ENCODE data around the gene SYT2. TPM values are rescaled to one million over a fixed set of nuclear protein-coding genes. Genes with fewer than 3 reads are reported as not detected.
"Not testable (repeated sequence)": the region's sequence is repeated elsewhere in the genome, so short reads cannot be mapped to it uniquely, and the experiment has no call there.

Gene SYT2
- total RNA-seq, 1 donor from 2014 or later, result not detected

DNA sequence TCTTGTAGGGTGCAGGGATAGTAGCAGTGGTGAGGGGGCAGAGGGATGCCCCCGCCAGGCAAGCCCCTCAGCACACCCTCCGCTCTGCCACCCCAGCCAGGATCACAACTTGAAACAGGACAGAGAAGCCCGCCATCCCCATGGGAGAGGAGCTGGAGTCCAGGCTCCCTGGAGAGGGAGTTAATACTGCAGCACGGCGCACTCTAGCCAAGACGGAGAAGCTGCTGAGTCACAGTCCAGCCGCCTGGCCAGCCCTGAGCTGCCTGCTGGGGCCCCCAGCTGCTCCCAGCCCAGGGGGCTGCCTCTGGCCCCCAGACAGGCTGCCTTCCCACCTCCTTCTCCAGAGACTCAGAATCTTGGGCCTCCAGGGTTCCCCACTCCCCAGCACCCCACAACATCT is 87.2 kb downstream of the SYT2 start:
- no peak for DNase-seq (ENCODE audit: low read depth)
- H3K4me3 ChIP-seq (ENCODE audit: low read depth, low read length), result no peak overlapping the region
- TF ChIP-seq, protein P1, sequence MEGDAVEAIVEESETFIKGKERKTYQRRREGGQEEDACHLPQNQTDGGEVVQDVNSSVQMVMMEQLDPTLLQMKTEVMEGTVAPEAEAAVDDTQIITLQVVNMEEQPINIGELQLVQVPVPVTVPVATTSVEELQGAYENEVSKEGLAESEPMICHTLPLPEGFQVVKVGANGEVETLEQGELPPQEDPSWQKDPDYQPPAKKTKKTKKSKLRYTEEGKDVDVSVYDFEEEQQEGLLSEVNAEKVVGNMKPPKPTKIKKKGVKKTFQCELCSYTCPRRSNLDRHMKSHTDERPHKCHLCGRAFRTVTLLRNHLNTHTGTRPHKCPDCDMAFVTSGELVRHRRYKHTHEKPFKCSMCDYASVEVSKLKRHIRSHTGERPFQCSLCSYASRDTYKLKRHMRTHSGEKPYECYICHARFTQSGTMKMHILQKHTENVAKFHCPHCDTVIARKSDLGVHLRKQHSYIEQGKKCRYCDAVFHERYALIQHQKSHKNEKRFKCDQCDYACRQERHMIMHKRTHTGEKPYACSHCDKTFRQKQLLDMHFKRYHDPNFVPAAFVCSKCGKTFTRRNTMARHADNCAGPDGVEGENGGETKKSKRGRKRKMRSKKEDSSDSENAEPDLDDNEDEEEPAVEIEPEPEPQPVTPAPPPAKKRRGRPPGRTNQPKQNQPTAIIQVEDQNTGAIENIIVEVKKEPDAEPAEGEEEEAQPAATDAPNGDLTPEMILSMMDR (conservative IDR thresholded peaks at IDR 0.05; ENCODE audit: low read depth, low read length), result no peak

DNA sequence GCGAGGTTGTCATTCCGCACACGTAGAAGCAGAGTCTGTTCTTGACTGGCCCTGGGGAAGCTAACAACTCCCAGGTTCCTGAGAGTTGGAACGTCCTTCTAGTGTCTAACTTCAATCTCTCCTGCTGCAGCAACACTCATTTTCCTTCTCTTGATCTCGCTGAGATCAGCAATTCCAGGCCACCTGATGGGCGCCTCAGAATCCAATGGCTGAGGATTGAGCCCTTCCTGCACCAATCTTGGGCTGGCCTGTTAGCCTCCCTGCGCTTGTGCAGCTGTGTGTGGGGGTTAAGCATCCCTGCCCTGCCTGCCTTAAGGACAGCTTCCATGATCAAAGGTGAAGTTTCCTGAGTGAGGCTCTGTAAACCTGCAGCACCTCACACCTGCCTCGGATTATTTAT is 87.9 kb downstream of the SYT2 start:
- TF ChIP-seq, protein P1 (conservative IDR thresholded peaks at IDR 0.05; ENCODE audit: low read depth, low read length), result no peak
- H3K4me3 ChIP-seq (ENCODE audit: low read depth, low read length), result no peak overlapping the region
- no peak for DNase-seq (ENCODE audit: low read depth)

DNA sequence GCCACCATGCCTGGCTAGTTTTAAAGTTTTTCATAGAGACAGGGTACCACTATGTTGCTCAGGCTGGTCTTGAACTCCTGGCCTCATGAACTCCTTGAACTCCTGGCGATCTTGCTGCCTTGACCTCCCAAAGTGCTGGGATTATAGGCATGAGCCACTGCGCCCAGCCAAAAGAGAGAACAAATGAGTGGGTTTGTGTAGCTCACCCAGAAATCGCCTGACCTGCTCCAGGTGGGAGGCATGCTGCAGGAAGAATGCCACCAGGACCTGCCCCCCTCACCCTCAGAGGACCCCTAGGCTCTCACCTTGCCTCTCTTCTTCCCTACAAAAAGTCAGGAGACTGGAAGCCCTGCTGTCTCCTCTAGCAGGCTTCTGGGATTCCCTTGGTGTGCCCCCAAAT is 88.8 kb downstream of the SYT2 start:
- H3K4me3 ChIP-seq (ENCODE audit: low read depth, low read length), result no peak overlapping the region
- TF ChIP-seq, protein P1 (conservative IDR thresholded peaks at IDR 0.05; ENCODE audit: low read depth, low read length), result no peak
- DNase-seq (ENCODE audit: low read depth), result no peak

DNA sequence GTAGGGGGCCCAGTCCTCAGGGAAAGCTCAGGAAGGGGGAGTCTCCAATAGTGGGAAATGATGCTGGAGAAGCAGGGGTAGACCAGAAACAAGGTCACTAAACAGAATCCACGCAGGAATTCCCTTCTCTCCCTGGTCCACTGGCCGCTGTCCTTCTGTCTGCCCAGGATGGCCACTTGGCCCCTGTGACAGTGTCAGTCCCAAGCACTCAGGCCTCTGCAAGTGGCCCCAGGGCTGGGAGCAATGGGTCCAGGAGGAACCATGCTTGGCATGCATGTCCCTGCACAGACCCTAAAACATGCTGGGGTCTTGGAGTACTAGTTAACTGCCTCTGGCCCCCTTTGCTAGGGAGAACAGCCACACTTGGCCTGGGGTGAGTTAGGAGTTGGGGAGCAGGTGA is 90.2 kb downstream of the SYT2 start:
- DNase-seq (ENCODE audit: low read depth), result not testable (repeated sequence)

DNA sequence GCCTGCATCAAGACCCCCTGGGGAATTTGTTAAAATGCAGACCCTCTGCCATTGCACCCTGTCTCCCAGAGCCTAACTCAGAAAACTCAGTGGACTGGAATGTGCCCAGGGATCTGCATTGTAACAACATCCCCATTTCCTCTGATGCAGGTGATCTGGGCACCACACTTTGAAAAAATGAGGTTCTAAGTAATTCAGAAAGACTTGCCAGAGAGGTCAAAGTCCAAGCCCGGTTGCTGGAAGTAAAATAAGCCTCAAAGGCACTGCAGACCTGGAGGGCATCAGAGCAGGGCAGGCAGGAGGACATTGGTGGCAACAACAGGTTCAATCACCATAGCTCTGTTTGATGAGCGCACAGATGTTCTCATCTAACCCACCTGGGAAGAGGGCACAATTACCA is 90.7 kb downstream of the SYT2 start:
- no peak overlapping the region for H3K4me3 ChIP-seq (ENCODE audit: low read depth, low read length)
- TF ChIP-seq, protein P1 (conservative IDR thresholded peaks at IDR 0.05; ENCODE audit: low read depth, low read length), result no peak
- no peak for DNase-seq (ENCODE audit: low read depth)

More for the DNA sequence above, 90.2 kb downstream of the SYT2 start:
- not testable (repeated sequence) for H3K4me3 ChIP-seq (ENCODE audit: low read depth, low read length)

DNA sequence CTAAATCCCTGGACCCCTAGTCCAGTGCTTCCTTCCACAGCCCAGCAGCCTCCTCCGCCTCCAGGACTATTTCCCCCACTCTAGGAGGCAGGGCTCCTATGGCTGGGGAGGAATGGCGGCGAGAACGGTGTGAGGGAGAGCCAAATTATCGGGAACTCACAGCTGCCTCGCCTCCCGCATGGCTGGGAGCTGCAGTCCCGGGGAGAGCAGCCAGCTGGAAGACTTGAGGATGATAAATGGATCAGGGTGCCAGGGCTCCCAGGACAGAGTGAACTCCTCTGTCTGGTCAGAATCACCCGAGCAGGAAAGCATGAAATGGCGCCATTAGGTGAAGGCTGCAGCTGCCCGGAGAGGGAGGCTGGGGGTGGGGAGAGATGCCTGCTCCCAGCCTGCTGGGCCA is 91.2 kb downstream of the SYT2 start:
- H3K4me3 ChIP-seq (ENCODE audit: low read depth, low read length); DNase-seq (ENCODE audit: low read depth): not testable (repeated sequence)

DNA sequence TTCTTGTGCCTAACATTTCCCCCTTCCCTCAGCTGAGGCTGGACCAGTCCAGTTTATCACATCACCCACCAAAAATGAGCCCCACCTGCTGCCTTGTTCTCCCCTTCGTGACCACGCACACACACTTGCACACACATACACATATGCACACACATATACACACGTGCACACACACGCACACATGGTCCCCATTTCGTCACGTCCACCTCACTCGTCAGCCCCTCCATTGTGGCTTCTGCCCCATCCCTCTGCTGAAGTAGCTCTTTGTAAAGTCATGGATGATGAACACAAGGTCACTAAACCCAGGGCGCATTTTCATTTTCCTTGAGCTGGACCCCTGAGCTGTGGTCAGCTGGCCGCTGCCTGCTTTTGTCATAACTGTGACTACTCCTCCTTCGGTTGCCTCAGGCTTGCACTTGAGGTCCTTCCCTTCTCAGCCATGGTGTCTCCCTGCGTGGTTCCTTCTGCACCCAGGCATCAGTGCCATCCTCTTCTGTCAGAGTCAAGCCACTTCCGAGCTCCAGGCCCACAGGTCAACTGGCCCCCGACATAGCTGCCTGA is 93.8 kb downstream of the SYT2 start:
- TF ChIP-seq, protein P1 (conservative IDR thresholded peaks at IDR 0.05; ENCODE audit: low read depth, low read length), result no peak
- no peak for DNase-seq (ENCODE audit: low read depth)
- H3K4me3 ChIP-seq (ENCODE audit: low read depth, low read length), result no peak overlapping the region

DNA sequence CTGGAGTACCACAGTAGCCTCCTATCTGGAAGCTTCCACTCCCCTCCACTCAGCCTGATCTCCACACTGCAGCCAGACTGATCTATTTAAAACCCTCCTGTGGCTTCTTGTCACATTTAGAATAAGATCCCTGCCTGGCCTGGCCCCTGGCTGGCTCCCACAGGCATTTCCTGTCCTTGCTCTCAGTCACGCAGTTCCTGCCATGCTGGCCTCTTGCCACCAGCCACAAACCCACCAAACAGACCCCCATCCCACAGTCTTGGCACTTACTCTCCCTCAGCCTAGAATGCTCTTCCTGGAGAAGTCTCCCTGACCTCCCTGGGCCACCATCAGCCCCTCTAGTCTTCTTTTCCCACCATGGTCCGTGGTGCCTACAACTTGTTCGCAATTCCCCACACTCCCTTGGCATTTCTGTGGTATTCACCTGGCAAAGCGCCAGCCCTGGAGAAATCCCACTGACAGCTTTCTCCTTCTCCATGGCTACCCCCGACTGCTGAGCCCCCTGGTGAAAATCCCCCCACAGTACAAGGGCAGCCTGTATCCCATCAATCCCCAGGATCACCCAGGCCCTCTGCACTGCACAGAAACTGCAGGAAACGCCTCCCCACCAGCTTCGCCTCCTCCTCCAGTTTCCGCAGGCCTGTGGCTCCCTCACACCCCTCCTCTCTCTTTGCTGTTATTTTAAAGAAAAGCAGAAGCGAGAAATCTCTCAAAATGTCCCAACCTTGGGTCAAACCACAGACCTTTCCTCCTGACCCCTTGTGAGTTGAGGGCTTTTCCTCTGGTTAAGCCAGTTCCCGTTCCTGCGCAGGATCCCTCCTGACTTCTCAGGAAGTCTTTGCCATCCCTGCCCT is 94.5 kb downstream of the SYT2 start:
- H3K4me3 ChIP-seq (ENCODE audit: low read depth, low read length), result no peak overlapping the region
- no peak for DNase-seq (ENCODE audit: low read depth)
- TF ChIP-seq, protein P1 (conservative IDR thresholded peaks at IDR 0.05; ENCODE audit: low read depth, low read length), result no peak

DNA sequence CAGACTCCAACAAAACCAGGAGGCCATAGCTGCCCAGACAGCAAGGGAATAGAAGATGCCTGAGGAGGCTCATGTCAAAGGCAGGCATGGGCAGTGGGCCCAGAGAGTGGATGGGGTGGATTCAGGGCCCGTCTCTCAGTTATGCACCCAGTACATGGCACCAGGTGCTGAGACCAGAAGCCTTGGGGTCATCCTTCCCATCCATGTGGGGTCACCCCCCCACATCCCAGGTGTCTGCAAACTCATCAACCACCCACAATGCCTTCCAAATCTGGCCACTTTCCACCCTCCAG is 95.1 kb downstream of the SYT2 start:
- not testable (repeated sequence) for DNase-seq (ENCODE audit: low read depth); H3K4me3 ChIP-seq (ENCODE audit: low read depth, low read length)

Measured in epithelial cell of proximal tubule (primary cell).